K562 (cell line): ENCODE results near the gene SLC2A4. TPM values are rescaled to one million over a fixed set of nuclear protein-coding genes. Genes with fewer than 3 reads are reported as not detected.

Source experiments
- ATAC-seq: fragments of 200-7000 bp; cut with Tn5 transposase; 3 replicates; pipeline ENCODE4 v1.9.1; 2020; ENCODE audit warnings: moderate library complexity
- BruUV-seq: library from RNA; stranded (reverse); fragments of 400-500 nt; replicated peaks from 2 replicates; lab custom pipeline; 2021; lab: Mats Ljungman, UMichigan
- CTCF ChIA-PET: fragments of 300-600 bp; formaldehyde crosslinking; extraction: SDS; loops from one replicate; lab custom pipeline; 2021; ENCODE audit warnings: low intra/inter-chr PET ratio; lab: Yijun Ruan, JAX
- POLR2A ChIA-PET: fragments of 300-600, 350-650 bp; sonication (Branson Sonifier 250); formaldehyde crosslinking; extraction: SDS; loops from one replicate; lab custom pipeline; 2021; ENCODE audit warnings: antibody characterized with exemption, inconsistent platforms; lab: Yijun Ruan, JAX
- DNase-seq, 4 experiments: peaks; one replicate each; pipeline versions ENCODE4 v3.0.0 to v3.0.0-alpha.2; 2011 to 2018; ENCODE audit warnings: low spot score in 3 of 4, mixed read lengths in 3 of 4; ENCODE audit errors: extremely low read depth in 1 of 4
- FAIRE-seq: peaks from 2 replicates; lab custom pipeline; 2011; peaks lifted over from hg19 to GRCh38; lab: Jason Lieb, UNC
- H2AFZ ChIP-seq: 2 replicates; pipeline ENCODE4 v1.6.0; 2011; ENCODE audit warnings: low read depth, low read length, control low read depth, inconsistent platforms
- H3K27ac ChIP-seq: fragments of 200-600 bp; 3 replicates; pipeline ENCODE4 v1.8.0; 2011; ENCODE audit warnings: low read depth, mild to moderate bottlenecking, control low read depth, inconsistent platforms, low read length, moderate library complexity, mixed read lengths; ENCODE audit errors: extremely low read depth
- H3K27me3 ChIP-seq, 2 experiments: fragments of 300-600 bp in 1 of 2; 2 replicates in 1 of 2; 3 replicates in 1 of 2; pipeline versions ENCODE4 v1.6.0 to v1.8.0; 2011; ENCODE audit warnings: inconsistent platforms in 2 of 2, low read length in 2 of 2, mild to moderate bottlenecking in 1 of 2, mixed read lengths in 1 of 2, moderate library complexity in 1 of 2; ENCODE audit not compliant: control insufficient read depth in 2 of 2, insufficient read depth in 2 of 2
- H3K36me3 ChIP-seq: fragments of 300-600 bp; 3 replicates; pipeline ENCODE4 v1.8.0; 2011; ENCODE audit warnings: mild to moderate bottlenecking, low read length, inconsistent platforms; ENCODE audit not compliant: control insufficient read depth, insufficient read depth
- H3K4me1 ChIP-seq, 2 experiments: fragments of 200-600 bp in 1 of 2; replicated peaks in 1 of 2; 2 replicates in 1 of 2; 3 replicates in 1 of 2; pipeline versions ENCODE4 v1.5.1 to v1.8.0; 2011; ENCODE audit warnings: inconsistent platforms in 2 of 2, low read length in 2 of 2, mild to moderate bottlenecking in 1 of 2, mixed read lengths in 1 of 2, moderate library complexity in 1 of 2; ENCODE audit not compliant: control insufficient read depth in 2 of 2, insufficient read depth in 2 of 2
- H3K4me2 ChIP-seq: 2 replicates; pipeline ENCODE4 v1.6.1; 2011; ENCODE audit warnings: low read length, control low read depth, inconsistent platforms, mixed read lengths; ENCODE audit not compliant: insufficient read depth
- H3K4me3 ChIP-seq: fragments of 200-600 bp; sonication (generic), shearing (Covaris generic); 2 replicates; pipeline ENCODE4 v1.5.1; 2016; ENCODE audit warnings: control low read depth, inconsistent platforms
- H3K79me2 ChIP-seq: fragments of 200-600 bp; 3 replicates; pipeline ENCODE4 v1.8.0; 2011; ENCODE audit warnings: low read length, inconsistent platforms; ENCODE audit not compliant: control insufficient read depth, insufficient read depth
- H3K9ac ChIP-seq, 2 experiments: 2 replicates each; pipeline versions ENCODE4 v1.6.0 to v1.6.1; 2011; ENCODE audit warnings: low read depth in 2 of 2, low read length in 2 of 2, control low read depth in 1 of 2, inconsistent platforms in 1 of 2, mild to moderate bottlenecking in 1 of 2, mixed read lengths in 1 of 2; ENCODE audit not compliant: insufficient read depth in 1 of 2
- H3K9me1 ChIP-seq: one replicate; pipeline ENCODE4 v1.6.0; 2011; ENCODE audit warnings: inconsistent platforms, mild to moderate bottlenecking, low read length, moderate library complexity; ENCODE audit not compliant: control insufficient read depth, insufficient read depth
- H3K9me3 ChIP-seq: replicated peaks from 2 replicates; pipeline ENCODE4 v1.5.1; 2011; ENCODE audit warnings: low read depth, low read length, inconsistent platforms; ENCODE audit not compliant: control insufficient read depth, insufficient read depth
- H4K20me1 ChIP-seq: replicated peaks from 2 replicates; pipeline ENCODE4 v1.6.1; 2011; ENCODE audit warnings: low read length, inconsistent platforms, mixed read lengths; ENCODE audit not compliant: control insufficient read depth, insufficient read depth
- ARID3A ChIP-seq: IDR thresholded peaks from 2 replicates; pipeline ENCODE4 v1.6.1; 2012; ENCODE audit warnings: low read depth, low read length, improper control_type of control experiment, borderline replicate concordance
- BDP1 ChIP-seq: IDR thresholded peaks from 3 replicates; pipeline ENCODE4 v1.6.1; 2011; ENCODE audit not compliant: insufficient read length, insufficient read depth
- ETV5 ChIP-seq: sonication (generic); formaldehyde crosslinking; IDR thresholded peaks from 2 replicates; pipeline ENCODE4 v1.4.0; 2020; ENCODE audit warnings: low read depth, mild to moderate bottlenecking, missing genetic modification reagents
- FOXK1 ChIP-seq: sonication (generic); formaldehyde crosslinking; IDR thresholded peaks from 2 replicates; pipeline ENCODE4 v1.8.0; 2022; ENCODE audit warnings: missing genetic modification reagents, mild to moderate bottlenecking, borderline replicate concordance
- HNRNPUL1 ChIP-seq: fragments of 200-400 bp; formaldehyde crosslinking; IDR thresholded peaks from 2 replicates; pipeline ENCODE4 v1.6.1; 2017; ENCODE audit warnings: low read length
- KLF10 ChIP-seq: fragments of 250-450 bp; sonication (Bioruptor Pico); IDR thresholded peaks from 2 replicates; pipeline ENCODE4 v1.6.1; 2021; ENCODE audit warnings: matching md5 sums
- MAFG ChIP-seq: fragments of 450-650 bp; conservative IDR thresholded peaks from 2 replicates; pipeline ENCODE4 v1.6.1; 2016; ENCODE audit warnings: missing genetic modification characterization, missing compliant biosample characterization
- NCOA4 ChIP-seq: fragments of 450-650 bp; IDR thresholded peaks from 2 replicates; pipeline ENCODE4 v1.6.1; 2018; ENCODE audit warnings: mild to moderate bottlenecking; ENCODE audit not compliant: partially characterized antibody
- NR0B1 ChIP-seq: fragments of 450-650 bp; IDR thresholded peaks from one replicate; pipeline ENCODE4 v1.6.1; 2018; ENCODE audit warnings: mild to moderate bottlenecking, moderate library complexity; ENCODE audit not compliant: partially characterized antibody
- RBFOX2 ChIP-seq: fragments of 200-400 bp; formaldehyde crosslinking; IDR thresholded peaks from 2 replicates; pipeline ENCODE4 v1.6.1; 2017; ENCODE audit warnings: low read depth, mild to moderate bottlenecking, low read length, moderate library complexity
- SAFB2 ChIP-seq: fragments of 200-400 bp; formaldehyde crosslinking; IDR thresholded peaks from 2 replicates; pipeline ENCODE4 v1.6.1; 2018; ENCODE audit warnings: borderline replicate concordance, low read length, low read depth, moderate library complexity; ENCODE audit not compliant: severe bottlenecking
- SIRT6 ChIP-seq: IDR thresholded peaks from one replicate; pipeline ENCODE4 v1.6.1; 2012; ENCODE audit warnings: low read depth, mild to moderate bottlenecking, control low read depth, inconsistent platforms, low read length, moderate library complexity
- TAF7 ChIP-seq: fragments of 450-650 bp; IDR thresholded peaks from 2 replicates; pipeline ENCODE4 v1.6.1; 2016; ENCODE audit warnings: missing genetic modification characterization, missing compliant biosample characterization
- ZNF140 ChIP-seq: fragments of 250-450 bp; sonication (Bioruptor Pico); IDR thresholded peaks from 2 replicates; pipeline ENCODE4 v1.8.0; 2021; ENCODE audit warnings: moderate library complexity, mild to moderate bottlenecking, inconsistent platforms
- ZNF347 ChIP-seq: fragments of 450-650 bp; formaldehyde crosslinking; IDR thresholded peaks from 2 replicates; pipeline ENCODE4 v1.4.0; 2020; ENCODE audit warnings: low read depth, mild to moderate bottlenecking, moderate library complexity
- ZNF354B ChIP-seq: fragments of 250-450 bp; sonication (Bioruptor Pico); IDR thresholded peaks from 2 replicates; pipeline ENCODE4 v1.4.0; 2020
- ZNF518B ChIP-seq: fragments of 250-450 bp; sonication (Bioruptor Pico); IDR thresholded peaks from 2 replicates; pipeline ENCODE4 v1.5.0; 2021; ENCODE audit warnings: mild to moderate bottlenecking, moderate library complexity
- ZNF785 ChIP-seq: fragments of 250-450 bp; sonication (Bioruptor Pico); IDR thresholded peaks from 2 replicates; pipeline ENCODE4 v1.4.0; 2020; ENCODE audit warnings: mild to moderate bottlenecking
- WGBS: fragments of 100-300 bp; shearing (Covaris generic); methylation state at CpG from one replicate; pipeline ENCODE4 v1.1.6; 2016; ENCODE audit warnings: low coverage, mixed read lengths; ENCODE audit not compliant: insufficient coverage; ENCODE audit errors: missing lambda C conversion rate; 5-methylcytosine and 5-hydroxymethylcytosine counted together
- in situ Hi-C: fragments of 300-500 bp; cut with MboI; formaldehyde crosslinking; loops from 4 replicates; pipeline ENCODE4 v1.15.0; 2018; ENCODE audit warnings: inconsistent platforms, mixed read lengths
- intact Hi-C: fragments of 100-400 bp; cut with micrococcal nuclease; formaldehyde crosslinking; loops from 2 replicates; pipeline ENCODE4 v1.14.2; 2022
- polyA plus RNA-seq, 8 experiments: library from polyadenylated mRNA; depleted of rRNA in 4 of 8; stranded (reverse) in 5 of 8; unstranded in 3 of 8; fragments of >200 nt; fragmentation: Nextera tagmentation in 2 of 8; fragmentation: Illumina TruSeq in 1 of 8; extraction: Ambion mirVana in 2 of 8; extraction: Trizol in 1 of 8; gene quantifications; 2 replicates each; pipeline versions ENCODE4 v1.2.1 to v1.2.3, GENCODE V29; 2011 to 2014; ENCODE audit warnings: inconsistent platforms in 1 of 8, missing spikeins in 1 of 8
- total RNA-seq, 7 experiments: library from RNA; depleted of rRNA in 6 of 7; stranded (reverse); fragments of >200 nt in 6 of 7; fragmentation: Illumina TruSeq in 2 of 7; extraction: Trizol in 2 of 7; gene quantifications; 2 replicates each; pipeline versions ENCODE4 v1.2.1 to v1.2.3, GENCODE V29; 2011 to 2021; ENCODE audit warnings: low replicate concordance in 1 of 7

Gene SLC2A4
- total and polyA plus RNA-seq, 9 of the 15 experiments (the other 6 are each of a cell fraction or from before 2014, with no cell fraction given) = 0.74 to 3.5 (median 1.6) TPM

- ChIA-PET POLR2A (interaction anchor here (0.6 to 2.0 kb wide), 4 partner anchors 10 to 77 kb away, joined by 3 to 8 read pairs (median 4); partner anchors contain the start of gene SLC2A4), CTCF (no interaction called here)
- Histone ChIP-seq H2AFZ (no peak overlapping the region), H3K79me2 (peaks cover 36% of the 10 kb centered on the region), H4K20me1 (no peaks in the 10 kb centered on the region), H3K9me3 (no peaks in the 10 kb centered on the region), H3K4me1 (peaks cover 5 to 11% of the 10 kb centered on the region in 2 experiments; a peak in 4 of 5 replicates), H3K27ac (no peak overlapping the region), H3K4me2 (no peak overlapping the region), H3K36me3 (peaks cover 54% of the 10 kb centered on the region; the same call in 2 of the 3 replicates), H3K9ac (no peak overlapping the region), H3K4me3 (no peak overlapping the region), H3K9me1 (no peaks in the 10 kb centered on the region), H3K27me3 (no peaks in the 10 kb centered on the region)
- BruUV-seq = no TSS peak
- no peak for ATAC-seq
- intact Hi-C loops = no loop called here
- no peak for FAIRE-seq
- in situ Hi-C loops = no loop called here
- WGBS = 98% methylated on average over 4 of the region's 4 CpGs
- DNase-seq = no peak
- no peak for TF ChIP-seq TAF7
- no peak for TF ChIP-seq RBFOX2
- no peak for TF ChIP-seq KLF10 (CRISPR knock-in tag)
- no peak for TF ChIP-seq SAFB2
- TF ChIP-seq BDP1 = no peak
- TF ChIP-seq ZNF354B (CRISPR knock-in tag) = no peak
- no peak for TF ChIP-seq ZNF518B (CRISPR knock-in tag)
- no peak for TF ChIP-seq ZNF347 (CRISPR knock-in tag)
- TF ChIP-seq NCOA4 = no peak
- no peak for TF ChIP-seq ZNF785 (CRISPR knock-in tag)
- no peak for TF ChIP-seq FOXK1
- no peak for TF ChIP-seq ZNF140 (CRISPR knock-in tag)
- TF ChIP-seq NR0B1 = no peak
- no peak for TF ChIP-seq SIRT6
- no peak for TF ChIP-seq ARID3A
- TF ChIP-seq MAFG (tag) = no peak
- no peak for TF ChIP-seq ETV5
- no peak for TF ChIP-seq HNRNPUL1
These were observed 27.0 kb upstream of the SLC2A4 start for GRCh38 chr17:7254511-7254910.
